SK-N-MC (cell line): ENCODE data around the gene EBPL.

Source experiments
- DNase-seq: peaks from one replicate; pipeline ENCODE4 v3.0.0-alpha.2; 2011; ENCODE audit warnings: low read depth, low spot score
- H3K27ac ChIP-seq: fragments of 200-600 bp; sonication (generic); 2 replicates; pipeline ENCODE4 v1.5.1; 2016; ENCODE audit warnings: mixed run types
- H3K36me3 ChIP-seq: fragments of 200-600 bp; sonication (generic); 2 replicates; pipeline ENCODE4 v1.6.1; 2017; ENCODE audit warnings: antibody characterized with exemption, low read length, mixed read lengths; ENCODE audit not compliant: insufficient read depth
- H3K4me3 ChIP-seq: fragments of 200-600 bp; sonication (generic); 2 replicates; pipeline ENCODE4 v1.5.1; 2016
- H3K9ac ChIP-seq: fragments of 200-600 bp; sonication (generic); 2 replicates; pipeline ENCODE4 v1.8.0; 2017; ENCODE audit warnings: mixed run types, mixed read lengths; ENCODE audit not compliant: insufficient read length
- H3K9me3 ChIP-seq: fragments of 200-600 bp; sonication (generic); 2 replicates; pipeline ENCODE4 v1.6.1; 2017; ENCODE audit warnings: low read depth, mild to moderate bottlenecking, antibody characterized with exemption, low read length, moderate library complexity, mixed read lengths
- EZH2 ChIP-seq: fragments of 200-600 bp; sonication (generic); IDR thresholded peaks from one replicate; pipeline ENCODE4 v1.6.1; 2017; ENCODE audit warnings: antibody characterized with exemption
- FOXP2 ChIP-seq: optimal IDR thresholded peaks from 2 replicates; pipeline ENCODE3; 2011; ENCODE audit warnings: mild to moderate bottlenecking, moderate library complexity; ENCODE audit not compliant: insufficient read depth; ENCODE audit errors: extremely low read length, control extremely low read depth
- POLR2AphosphoS5 ChIP-seq: IDR thresholded peaks from 2 replicates; pipeline ENCODE4 v1.6.1; 2012; ENCODE audit warnings: mild to moderate bottlenecking, low read depth, low read length, borderline replicate concordance

Gene EBPL

GRCh38 chr13:49679246-49679645 lies 12.0 kb downstream of the EBPL start:
- no peak overlapping the region for H3K27ac ChIP-seq
- H3K9me3 ChIP-seq, result no peaks in the 10 kb centered on the region
- no peak overlapping the region for H3K4me3 ChIP-seq
- peaks cover 46% of the 10 kb centered on the region for H3K36me3 ChIP-seq
- TF ChIP-seq FOXP2, result no peak
- no peak for TF ChIP-seq POLR2AphosphoS5
- TF ChIP-seq EZH2, result no peak
- DNase-seq, result no peak
- H3K9ac ChIP-seq, result no peak overlapping the region

GRCh38 chr13:49678191-49678914 lies 12.9 kb downstream of the EBPL start:
- TF ChIP-seq FOXP2 (no peak), POLR2AphosphoS5 (no peak), EZH2 (no peak)
- no peak overlapping the region for H3K27ac ChIP-seq
- peaks cover 43% of the 10 kb centered on the region for H3K36me3 ChIP-seq

GRCh38 chr13:49676581-49677298 lies 14.5 kb downstream of the EBPL start:
- no peak overlapping the region for H3K27ac ChIP-seq
- DNase-seq, result no peak
- no peaks in the 10 kb centered on the region for H3K9me3 ChIP-seq
- H3K9ac ChIP-seq, result no peak overlapping the region
- H3K36me3 ChIP-seq, result peaks cover 43% of the 10 kb centered on the region
- H3K4me3 ChIP-seq, result no peak overlapping the region
- TF ChIP-seq EZH2, result no peak
- no peak for TF ChIP-seq FOXP2
- TF ChIP-seq POLR2AphosphoS5, result no peak

More at GRCh38 chr13:49678191-49678914, 12.9 kb downstream of the EBPL start:
- Histone ChIP-seq H3K4me3 (no peak overlapping the region), H3K9me3 (no peaks in the 10 kb centered on the region), H3K9ac (no peak overlapping the region)
- DNase-seq, result no peak

GRCh38 chr13:49670828-49671227 lies 20.5 kb downstream of the EBPL start:
- TF ChIP-seq FOXP2 (no peak), EZH2 (no peak), POLR2AphosphoS5 (no peak)
- H3K4me3 ChIP-seq, result no peak overlapping the region
- H3K9ac ChIP-seq, result no peak overlapping the region
- peak overlapping the region; percentile 37 for H3K27ac ChIP-seq
- no peaks in the 10 kb centered on the region for H3K9me3 ChIP-seq
- no peak for DNase-seq
- H3K36me3 ChIP-seq, result peaks cover 34% of the 10 kb centered on the region; the same call in 1 of the 2 replicates

- H3K9me3 ChIP-seq, result no peaks in the 10 kb centered on the region
- H3K27ac ChIP-seq, result peak overlapping the region; percentile 51; the same call in 1 of the 2 replicates
- no peak overlapping the region for H3K9ac ChIP-seq
- DNase-seq, result no peak
- H3K4me3 ChIP-seq, result no peak overlapping the region
- peaks cover 30% of the 10 kb centered on the region; the same call in 1 of the 2 replicates for H3K36me3 ChIP-seq
- no peak for TF ChIP-seq POLR2AphosphoS5
- TF ChIP-seq FOXP2, result no peak
- TF ChIP-seq EZH2, result no peak
Observed at GRCh38 chr13:49669735-49670309, 21.5 kb downstream of the EBPL start.

GRCh38 chr13:49667773-49668172 lies 23.5 kb downstream of the EBPL start:
- DNase-seq, result no peak
- no peak for TF ChIP-seq POLR2AphosphoS5
- no peak for TF ChIP-seq EZH2
- TF ChIP-seq FOXP2, result no peak
- Histone ChIP-seq H3K4me3 (no peak overlapping the region), H3K36me3 (peaks cover 34% of the 10 kb centered on the region), H3K27ac (no peak overlapping the region), H3K9me3 (no peaks in the 10 kb centered on the region), H3K9ac (no peak overlapping the region)

GRCh38 chr13:49664606-49665005 lies 26.7 kb downstream of the EBPL start:
- DNase-seq, result no peak
- Histone ChIP-seq H3K27ac (no peak overlapping the region), H3K36me3 (peaks cover 52% of the 10 kb centered on the region), H3K4me3 (no peak overlapping the region), H3K9ac (no peak overlapping the region), H3K9me3 (no peaks in the 10 kb centered on the region)
- no peak for TF ChIP-seq EZH2
- TF ChIP-seq POLR2AphosphoS5, result no peak
- TF ChIP-seq FOXP2, result no peak

- no peaks in the 10 kb centered on the region for H3K9me3 ChIP-seq
- TF ChIP-seq FOXP2 (no peak), POLR2AphosphoS5 (no peak), EZH2 (no peak)
- DNase-seq, result no peak
- H3K9ac ChIP-seq, result no peak overlapping the region
- H3K4me3 ChIP-seq, result no peak overlapping the region
- no peak overlapping the region for H3K27ac ChIP-seq
- peaks cover 19% of the 10 kb centered on the region; the same call in 1 of the 2 replicates for H3K36me3 ChIP-seq
Observed at GRCh38 chr13:49657241-49657641, 34.0 kb downstream of the EBPL start.
